ENCODE results near the gene GNMT.
"Not testable (repeated sequence)": the region's sequence is repeated elsewhere in the genome, so short reads cannot be mapped to it uniquely, and the experiment has no call there.

The GNMT gene

GRCh38 chr6:42960243-42961019, at the start of gene GNMT:
Gene GNMT (plus strand): TSS chr6:42960754. CDS start chr6:42960768, 14 bp downstream.
- peak; percentile 67 for DNase-seq

GRCh38 chr6:42911171-42912021, 49.2 kb upstream of the GNMT start:
- DNase-seq: no peak

DNA sequence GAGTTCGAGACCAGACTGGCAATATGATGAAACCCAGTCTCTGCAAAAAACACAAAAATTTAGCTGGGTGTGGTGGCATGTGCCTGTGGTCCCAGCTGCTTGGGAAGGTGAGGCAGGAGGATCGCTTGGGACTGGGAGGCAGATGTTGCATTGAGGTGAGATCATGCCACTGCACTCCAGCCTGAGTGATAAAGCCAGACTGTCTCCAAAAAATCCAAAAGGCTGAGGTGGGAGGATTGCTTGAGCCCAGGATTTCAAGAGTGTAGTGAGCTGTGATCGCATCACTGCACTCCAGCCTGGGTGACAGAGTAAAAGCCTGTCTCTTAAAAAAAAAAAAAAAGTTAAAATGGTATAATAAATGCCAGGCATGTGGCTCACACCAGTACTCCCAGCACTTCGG, 46.0 kb upstream of the GNMT start:
- DNase-seq: no peak

DNA sequence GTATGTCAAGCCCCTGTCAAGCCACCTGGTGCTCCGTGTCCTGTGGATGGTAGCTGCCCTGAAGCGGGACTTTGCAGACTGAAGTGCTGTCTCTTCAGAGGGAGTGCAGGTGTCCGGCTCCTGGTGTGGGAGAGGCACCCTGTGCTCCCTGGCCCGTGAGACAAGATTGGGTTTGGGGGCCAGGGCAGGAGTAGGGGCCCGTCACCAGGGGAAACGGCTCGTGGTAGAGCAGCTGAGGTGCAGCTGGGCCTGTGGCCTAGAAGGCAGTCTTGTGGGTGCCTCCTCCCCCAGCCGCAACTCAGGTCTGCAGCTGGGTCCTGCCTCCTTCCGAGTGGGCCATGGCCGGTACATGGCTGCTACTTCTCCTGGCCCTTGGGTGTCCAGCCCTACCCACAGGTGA, 44.8 kb upstream of the GNMT start, which contains the start of gene PTCRA:
Gene PTCRA (plus strand): TSS at position 322 of the 400 bp plus-strand sequence. CDS start 17 bp downstream, at position 339.
- DNase-seq: no peak

DNA sequence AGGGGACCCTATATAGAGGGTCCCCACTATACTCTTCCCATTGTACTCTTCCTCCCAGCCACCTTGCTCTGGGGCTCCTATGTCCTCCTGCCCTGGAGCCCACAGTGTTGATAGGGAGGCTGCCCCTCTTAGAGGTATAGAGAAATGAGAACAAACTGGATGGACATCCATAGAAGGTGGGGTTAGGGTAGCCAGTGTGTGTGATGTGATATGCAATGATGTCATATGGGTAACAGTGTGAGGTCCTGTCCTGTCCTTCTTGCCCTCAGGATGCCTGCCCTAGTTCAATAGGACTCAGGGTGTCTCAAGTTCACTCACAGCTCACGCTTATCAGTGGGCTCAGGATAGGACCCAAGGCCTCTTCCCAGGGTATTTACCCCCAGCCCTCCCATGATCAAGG, 44.3 kb upstream of the GNMT start:
- DNase-seq: no peak

DNA sequence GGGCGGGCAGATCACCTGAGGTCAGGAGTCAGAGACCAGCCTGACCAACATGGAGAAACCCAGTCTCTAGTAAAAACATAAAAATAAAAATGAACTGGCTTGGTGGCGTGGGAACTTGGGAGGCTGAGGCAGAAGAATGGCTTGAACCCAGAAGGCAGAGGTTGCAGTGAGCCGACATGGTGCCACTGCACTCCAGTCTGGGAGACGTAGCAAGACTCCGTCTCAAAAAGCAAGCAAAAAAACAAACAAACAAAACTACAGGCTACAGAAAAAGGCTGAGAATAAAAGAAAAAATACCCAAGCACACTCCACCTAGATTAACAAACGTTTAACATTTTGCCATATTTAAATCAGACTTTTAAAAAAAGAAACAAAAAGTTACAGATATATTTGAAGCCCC, 38.8 kb upstream of the GNMT start:
- DNase-seq: no peak

GRCh38 chr6:42923666-42924065, 36.9 kb upstream of the GNMT start:
- DNase-seq: no peak

- DNase-seq: no peak
These were observed 35.2 kb upstream of the GNMT start for GRCh38 chr6:42925248-42925857.

- peak; percentile 95 for DNase-seq
These were observed 31.4 kb upstream of the GNMT start, which contains the start of gene CNPY3 for GRCh38 chr6:42928986-42929820. Gene CNPY3 (plus strand): TSS chr6:42929480. CDS start chr6:42929571, 91 bp downstream.

DNA sequence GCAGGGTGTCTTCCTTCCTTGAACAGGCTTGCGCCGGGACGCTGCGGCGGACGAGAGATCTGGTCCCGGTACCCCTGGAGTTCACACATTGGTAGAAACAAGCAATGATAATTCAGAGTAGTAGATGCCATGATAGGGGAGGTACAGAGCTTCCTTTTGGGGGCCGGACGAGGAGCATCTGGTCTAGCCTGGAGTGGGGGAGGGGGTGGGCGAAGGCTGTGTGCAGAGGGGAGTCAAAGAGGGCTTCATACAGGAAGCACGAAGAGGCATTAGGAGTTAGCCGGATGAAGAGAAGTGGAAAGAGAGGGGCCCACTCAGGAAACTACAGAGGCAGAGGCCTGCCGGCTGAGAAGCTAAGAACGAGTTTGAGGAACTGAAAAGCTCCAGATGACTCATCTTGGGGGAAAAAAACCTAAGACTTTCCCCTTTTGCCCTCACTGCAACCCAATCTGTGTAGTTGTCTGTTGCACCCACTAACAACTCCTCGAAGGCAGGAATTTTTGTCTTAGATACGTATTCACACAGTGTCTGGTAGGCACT, 30.7 kb upstream of the GNMT start:
- DNase-seq: no peak

GRCh38 chr6:42932412-42932811, 28.1 kb upstream of the GNMT start:
- no peak for DNase-seq

DNA sequence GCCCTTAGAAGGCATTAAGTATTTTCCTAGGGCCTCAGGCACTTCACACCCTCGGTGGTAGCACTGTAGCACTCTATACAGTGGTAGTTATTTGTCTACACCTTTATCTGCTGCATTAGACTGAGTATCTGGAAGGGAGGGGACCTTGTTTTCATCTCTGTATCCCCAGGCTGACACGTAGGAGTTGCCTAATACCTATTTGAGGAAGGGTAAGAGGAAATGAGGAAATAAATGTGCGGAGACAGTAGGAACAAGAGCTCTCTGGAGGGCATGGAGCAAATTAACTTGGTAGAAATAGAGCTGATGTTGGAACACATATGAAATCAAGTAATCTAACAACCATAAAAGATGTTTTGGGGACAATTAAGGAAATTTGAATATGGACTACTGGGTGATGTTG, 27.3 kb upstream of the GNMT start:
- DNase-seq: no peak

- DNase-seq: no peak
These were observed 25.2 kb upstream of the GNMT start for GRCh38 chr6:42935322-42935721.

DNA sequence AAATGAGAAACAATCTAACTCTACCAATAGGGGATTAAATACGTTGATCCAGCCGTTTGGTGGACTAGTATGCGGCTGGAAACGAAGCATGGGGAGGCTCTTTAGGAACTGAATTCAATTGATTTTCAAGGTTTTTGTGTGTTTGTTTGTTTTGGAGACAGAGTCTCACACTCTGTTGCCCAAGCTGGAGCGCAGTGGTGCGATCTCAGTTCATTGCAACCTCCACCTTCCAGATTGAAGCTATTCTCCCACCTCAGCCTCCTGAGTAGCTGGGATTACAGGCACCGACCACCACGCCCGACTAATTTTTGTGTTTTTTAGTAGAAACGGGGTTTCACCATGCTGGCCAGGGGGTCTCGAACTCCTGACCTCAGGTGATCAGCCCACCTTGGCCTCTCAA, 24.2 kb upstream of the GNMT start:
- DNase-seq: no peak

DNA sequence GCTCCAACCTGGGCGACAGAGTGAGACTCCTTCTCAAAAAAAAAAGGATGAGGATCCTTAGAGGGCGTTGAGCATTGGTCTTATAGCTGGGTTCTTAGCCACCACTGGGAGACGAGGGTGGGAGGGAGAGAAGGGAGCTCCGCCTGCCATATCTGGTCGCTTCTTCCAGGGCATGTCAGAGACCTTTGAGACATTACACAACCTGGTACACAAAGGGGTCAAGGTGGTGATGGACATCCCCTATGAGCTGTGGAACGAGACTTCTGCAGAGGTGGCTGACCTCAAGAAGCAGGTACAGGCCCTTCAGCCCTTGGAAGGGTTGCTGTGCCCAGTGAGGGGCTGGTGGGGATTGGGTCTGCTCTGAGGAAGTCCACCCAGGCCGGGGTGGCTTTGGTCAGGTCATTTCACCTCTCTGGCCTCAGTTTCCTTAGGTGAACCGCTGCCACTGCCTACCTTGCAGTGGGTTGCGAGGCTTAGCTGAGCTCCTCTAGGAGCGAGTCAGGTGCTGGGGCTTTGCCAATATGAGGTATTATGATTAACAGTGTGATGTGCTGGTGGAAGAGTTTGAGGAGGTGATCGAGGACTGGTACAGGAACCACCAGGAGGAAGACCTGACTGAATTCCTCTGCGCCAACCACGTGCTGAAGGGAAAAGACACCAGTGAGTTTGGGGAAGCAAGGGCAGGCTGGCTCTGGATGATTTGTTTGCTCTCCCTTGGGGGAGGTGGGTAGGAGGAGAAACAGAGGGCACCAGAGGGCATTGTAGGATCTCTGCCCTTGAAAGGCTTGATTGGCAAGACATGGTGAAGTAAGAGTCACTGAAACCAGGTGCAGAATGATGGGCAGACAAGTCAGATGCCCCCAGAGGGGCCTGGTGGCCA, 22.8 kb upstream of the GNMT start:
- no peak for DNase-seq

DNA sequence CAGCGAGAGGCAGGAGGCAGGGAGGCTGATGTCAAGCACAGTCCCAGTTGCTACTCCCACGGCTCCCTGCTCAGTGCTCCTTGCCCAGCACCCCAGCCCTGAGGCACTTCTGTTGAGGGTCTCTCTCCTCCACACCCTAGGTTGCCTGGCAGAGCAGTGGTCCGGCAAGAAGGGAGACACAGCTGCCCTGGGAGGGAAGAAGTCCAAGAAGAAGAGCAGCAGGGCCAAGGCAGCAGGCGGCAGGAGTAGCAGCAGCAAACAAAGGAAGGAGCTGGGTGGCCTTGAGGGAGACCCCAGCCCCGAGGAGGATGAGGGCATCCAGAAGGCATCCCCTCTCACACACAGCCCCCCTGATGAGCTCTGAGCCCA, 22.1 kb upstream of the GNMT start:
- no peak for DNase-seq

DNA sequence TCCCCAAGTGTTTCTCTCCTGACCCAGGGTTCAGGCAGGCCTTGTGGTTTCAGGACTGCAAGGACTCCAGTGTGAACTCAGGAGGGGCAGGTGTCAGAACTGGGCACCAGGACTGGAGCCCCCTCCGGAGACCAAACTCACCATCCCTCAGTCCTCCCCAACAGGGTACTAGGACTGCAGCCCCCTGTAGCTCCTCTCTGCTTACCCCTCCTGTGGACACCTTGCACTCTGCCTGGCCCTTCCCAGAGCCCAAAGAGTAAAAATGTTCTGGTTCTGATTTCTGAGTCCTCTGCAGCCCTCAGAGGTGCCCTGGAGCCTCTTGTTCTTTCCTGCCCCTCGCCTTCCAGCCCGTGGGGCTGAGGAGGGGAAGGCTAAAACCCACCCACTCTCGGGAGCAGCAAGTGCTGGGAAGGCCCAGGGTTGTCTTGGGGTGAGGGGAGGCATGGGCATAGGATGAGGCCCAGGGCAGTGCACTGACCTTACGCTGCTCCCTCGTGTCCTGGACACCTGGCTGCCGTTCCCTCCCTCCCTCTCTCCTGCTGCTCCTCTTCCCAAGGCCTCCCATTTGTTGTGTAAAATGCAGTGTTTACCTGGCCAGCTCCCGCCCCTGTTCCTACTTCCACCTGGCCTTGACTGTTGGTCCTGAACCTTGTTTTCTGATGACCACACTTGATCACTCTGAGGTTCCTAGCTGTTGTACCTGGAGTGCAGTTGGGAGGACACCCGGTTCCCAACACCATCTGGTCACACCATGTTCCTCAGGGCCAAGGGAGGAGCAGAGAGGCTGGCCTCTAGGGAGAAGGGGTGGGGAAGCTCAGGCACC, 21.4 kb upstream of the GNMT start:
- no peak for DNase-seq

DNA sequence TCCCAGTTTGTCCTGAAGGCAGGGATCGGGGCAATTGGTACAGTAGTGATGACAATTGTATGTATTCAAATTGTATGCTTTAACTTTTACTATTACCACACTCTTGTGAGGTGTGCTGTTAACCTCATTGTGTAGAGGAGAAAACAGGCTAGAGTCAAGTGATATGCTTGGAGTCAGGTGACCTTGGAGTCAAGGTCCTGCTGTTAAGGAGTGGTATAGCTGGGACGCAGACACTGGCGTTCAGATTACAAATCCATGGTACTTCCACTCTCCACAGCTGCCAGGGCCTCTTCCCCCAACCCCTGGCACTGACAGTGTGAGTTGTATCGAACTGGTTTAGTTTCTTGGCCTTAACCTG, 20.8 kb upstream of the GNMT start:
- no peak for DNase-seq

DNA sequence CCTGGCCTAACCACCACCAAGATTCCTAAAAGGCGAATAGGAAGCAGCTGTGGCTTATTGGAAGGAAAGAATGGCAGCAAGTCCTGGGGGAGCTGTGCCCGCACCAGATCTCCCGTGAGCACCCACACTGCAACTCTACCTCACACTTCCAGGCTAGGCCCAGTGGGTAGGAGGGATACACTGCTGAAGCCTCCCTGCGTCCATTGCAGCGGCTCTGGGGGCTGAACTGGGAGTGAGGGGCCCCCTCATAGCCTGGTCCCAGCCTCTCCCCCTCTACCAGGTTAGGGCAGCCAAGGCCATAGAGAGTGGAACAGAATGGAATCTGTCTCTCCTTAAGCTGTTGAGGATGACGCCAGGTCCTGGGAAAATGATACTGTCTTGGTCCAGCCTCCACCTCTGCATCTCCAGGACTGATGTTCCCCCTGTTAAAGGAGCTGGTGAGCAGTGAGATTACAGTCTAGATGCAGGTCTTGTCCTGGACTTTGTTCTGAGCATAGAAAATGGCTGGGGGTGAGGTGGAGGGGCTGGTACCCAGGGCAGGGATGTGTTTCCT, 20.0 kb upstream of the GNMT start:
- no peak for DNase-seq

- DNase-seq: not testable (repeated sequence)
These were observed 19.2 kb upstream of the GNMT start for GRCh38 chr6:42941356-42941755.

Measured in activated CD8-positive, alpha-beta memory T cell treated with anti-CD3 and anti-CD28 coated beads, Interleukin-2, amount 50 U/mL, for 48 hours (primary cell).